OCI-M2 (cell line): Measurements from ENCODE around the gene SYNGR2.

Experiments used
- DNase-seq: peaks from one replicate; lab custom pipeline; 2025; ENCODE audit not compliant: unreplicated experiment; lab: John Stamatoyannopoulos, UW

The SYNGR2 gene

DNA sequence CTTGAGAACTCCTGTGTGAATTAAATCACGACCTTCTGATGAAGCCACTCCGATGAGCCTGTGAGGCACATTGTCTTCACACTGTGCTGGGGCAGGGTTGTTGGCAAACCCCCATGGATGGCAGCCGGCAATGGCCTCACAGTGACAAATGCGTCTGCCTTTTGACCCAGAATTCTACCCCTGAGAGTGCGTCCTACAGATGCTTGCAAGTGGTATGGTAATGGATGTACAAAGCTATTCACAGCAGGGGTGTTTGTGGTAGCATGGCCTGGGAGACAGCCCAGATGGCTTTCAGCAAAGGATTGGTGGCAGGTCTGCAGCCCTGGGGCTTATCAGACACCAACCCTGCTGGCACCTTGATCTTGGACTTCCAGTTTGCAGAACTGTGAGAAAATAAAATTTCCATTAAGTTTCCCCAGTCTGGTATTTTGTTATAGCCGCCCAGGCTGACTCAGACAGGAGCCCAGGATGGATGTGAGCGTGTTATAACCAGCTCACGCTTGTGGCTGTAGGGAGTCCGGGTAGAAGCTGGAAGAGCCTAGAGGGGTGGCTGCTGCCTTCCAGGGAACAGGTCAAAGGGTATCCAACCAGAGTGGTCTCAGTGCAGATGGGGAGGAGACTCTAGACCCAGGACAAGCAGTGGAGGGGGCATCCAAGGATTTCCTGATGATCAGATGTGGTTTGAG is 28.9 kb downstream of the SYNGR2 start:
- DNase-seq = no peak

DNA sequence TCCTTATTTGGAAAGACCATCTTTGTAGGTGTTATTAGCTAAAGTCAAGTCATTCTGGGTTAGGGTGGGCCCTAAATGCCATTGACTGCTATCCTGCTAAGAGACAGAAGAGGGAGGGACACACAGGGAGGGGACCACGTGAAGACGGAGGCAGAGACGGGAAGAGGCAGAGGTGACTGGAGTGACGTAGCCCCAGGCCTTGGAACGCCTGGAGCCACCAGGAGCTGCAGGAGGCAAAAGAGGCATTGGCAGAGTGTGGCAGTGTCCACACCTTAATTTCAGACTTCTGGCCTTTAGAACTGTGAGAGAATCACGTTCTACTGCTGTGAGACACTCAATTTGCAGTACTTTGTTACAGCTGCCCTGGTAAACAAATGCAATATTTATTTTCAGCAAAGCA is 32.1 kb downstream of the SYNGR2 start:
- DNase-seq = no peak

DNA sequence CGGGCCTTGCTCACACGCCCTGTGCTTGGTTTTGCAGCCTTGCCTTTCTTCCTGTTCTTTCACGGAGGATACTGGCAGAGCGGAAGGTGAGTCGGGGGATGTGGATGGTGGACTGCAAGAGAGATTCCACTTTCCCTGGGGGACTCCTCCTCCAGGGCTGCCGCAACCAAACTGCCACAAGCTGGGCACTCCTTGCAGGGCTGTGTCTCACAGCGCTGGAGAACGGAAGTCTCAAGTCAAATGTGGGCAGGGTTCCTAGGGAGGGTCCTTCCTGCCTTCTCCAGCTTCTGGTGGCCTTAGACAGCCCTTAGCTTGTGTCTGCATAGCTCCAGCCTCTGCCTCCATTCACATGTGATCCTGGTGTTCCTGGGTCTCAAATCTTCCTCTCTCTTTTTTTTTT is 34.3 kb downstream of the SYNGR2 start:
- no peak for DNase-seq

DNA sequence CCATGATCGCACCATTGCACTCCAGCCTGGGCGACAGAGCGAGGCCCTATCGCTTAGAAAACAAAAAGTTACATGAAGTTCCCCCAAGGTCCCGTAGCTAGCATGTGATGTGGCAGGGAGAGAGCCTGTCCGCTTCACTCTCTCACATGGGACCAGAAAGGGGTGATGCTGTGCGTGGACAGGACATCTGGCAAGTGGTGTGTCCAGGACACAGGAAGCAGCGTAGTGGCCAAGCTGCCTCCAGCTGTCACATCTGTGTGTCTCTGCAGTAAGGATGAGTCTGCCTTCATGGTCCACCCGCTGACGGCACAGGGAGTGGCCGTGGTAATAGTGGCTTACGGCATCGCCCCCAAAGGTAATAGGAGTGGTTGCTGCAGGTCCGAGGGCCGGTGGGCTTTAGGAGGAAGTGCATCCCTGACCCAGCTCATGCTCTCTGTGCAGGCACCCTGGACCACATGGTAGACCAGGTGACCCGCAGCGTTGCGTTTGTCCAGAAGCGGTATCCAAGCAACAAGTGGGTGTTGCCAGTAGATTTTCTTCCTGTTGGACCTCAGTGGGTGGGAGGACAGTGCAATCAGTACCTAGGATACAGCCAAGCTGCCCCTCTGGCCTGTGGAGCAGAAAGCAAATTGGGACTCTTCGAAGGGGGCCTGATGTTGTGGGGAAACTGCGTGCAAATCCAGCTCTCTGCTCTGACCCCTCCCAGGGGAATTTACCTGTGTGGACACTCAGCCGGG is 36.2 kb downstream of the SYNGR2 start:
- no peak for DNase-seq

DNA sequence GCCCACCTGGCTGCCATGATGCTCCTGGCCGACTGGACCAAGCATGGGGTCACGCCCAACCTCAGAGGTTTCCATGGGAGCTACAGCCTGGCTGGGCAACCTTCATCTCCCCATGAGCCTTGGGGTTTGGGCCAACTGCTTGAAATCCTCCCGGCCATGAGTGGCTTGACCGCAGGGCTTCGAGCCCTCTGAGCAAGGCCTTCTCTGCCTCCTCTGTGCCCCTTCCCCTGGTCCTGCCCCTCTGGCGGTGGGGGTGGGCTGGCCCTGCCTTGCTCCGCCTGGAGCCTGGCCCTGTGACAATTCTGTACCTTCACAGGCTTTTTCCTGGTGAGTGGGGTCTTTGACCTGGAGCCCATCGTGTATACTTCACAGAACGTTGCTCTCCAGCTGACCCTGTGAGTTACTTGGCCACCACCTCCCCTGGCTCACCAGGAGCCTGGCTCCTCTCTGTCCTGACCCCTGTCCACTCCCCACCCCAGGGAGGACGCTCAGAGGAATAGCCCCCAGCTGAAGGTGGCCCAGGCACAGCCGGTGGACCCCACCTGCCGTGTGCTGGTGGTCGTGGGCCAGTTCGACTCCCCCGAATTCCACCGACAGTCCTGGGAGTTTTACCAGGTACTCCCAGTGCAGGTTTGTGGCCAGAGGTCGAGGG is 36.9 kb downstream of the SYNGR2 start:
- no peak for DNase-seq

DNA sequence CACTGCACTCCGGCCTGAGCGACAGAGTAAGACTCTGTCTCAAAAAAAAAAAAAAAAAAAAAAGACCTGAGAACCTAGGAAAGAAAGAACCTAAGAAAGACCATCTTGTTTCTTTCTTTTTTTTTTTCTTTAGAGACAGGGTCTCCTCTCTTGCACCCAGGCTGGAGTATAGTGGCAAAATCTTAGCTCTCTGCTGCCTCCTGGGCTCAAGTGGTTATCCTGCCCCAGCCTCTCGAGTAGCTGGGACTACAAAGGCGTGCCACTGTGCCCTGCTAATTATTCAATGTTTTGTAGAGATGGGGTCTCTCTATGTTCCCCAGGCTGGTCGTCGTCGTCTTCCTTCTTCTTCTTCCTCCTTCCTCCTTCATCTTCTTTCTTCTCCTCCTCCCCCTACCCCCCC is 37.9 kb downstream of the SYNGR2 start:
- no peak for DNase-seq

DNA sequence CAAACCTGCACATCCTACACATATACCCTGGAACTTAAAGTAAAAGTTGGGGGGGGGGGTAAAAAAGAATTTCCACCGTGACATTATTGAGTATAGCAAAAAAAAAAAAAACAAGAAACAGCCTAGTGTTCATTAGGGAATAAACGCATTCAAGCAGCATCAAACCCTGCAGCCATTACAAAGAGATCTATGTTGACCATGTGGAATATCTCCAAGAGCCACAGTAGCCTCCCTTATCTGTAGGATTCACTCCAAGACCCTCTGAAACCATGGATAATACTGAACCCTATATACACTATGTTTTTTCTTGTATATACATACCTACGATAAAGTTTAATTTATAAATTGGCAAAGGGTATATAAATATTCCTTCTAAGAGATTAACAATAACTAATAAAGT is 40.1 kb downstream of the SYNGR2 start:
- DNase-seq = no peak

DNA sequence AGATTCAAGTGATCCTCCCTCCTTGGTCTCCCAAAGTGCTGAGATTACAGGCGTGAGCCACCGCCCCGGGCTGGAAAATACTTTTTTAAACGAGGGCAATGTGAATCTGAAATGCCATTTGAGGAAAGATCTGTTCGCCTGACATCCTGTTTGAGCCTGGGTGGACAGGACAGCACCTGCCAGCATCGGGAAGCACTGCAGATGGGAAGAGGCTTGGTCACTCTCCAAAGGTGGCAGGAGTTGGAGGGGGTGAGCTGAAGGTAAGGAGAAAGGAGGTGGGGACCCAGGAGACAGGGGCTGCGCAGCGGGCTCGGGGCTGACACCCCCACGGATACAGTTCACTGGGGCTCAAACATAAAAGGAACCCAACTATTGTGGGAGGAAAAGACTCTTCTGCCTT is 41.7 kb downstream of the SYNGR2 start:
- no peak for DNase-seq

DNA sequence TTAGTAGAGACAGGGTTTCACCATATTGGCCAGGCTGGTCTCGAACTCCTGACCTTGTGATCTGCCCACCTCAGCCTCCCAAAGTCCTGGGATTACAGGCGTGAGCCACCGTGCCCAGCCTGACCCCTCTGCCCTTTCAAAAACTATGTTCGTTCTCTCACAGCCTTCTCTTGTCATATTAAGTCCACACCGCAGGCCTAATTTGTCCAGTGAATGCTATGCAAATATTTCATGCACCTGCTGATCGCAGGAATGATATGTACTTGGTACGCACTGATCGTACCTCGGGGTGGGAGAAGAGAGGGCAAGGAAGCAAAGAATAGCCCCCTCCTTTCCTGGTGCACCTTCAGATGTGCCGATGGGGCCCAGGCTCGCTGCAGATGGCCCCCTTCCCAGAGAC is 42.7 kb downstream of the SYNGR2 start:
- no peak for DNase-seq

DNA sequence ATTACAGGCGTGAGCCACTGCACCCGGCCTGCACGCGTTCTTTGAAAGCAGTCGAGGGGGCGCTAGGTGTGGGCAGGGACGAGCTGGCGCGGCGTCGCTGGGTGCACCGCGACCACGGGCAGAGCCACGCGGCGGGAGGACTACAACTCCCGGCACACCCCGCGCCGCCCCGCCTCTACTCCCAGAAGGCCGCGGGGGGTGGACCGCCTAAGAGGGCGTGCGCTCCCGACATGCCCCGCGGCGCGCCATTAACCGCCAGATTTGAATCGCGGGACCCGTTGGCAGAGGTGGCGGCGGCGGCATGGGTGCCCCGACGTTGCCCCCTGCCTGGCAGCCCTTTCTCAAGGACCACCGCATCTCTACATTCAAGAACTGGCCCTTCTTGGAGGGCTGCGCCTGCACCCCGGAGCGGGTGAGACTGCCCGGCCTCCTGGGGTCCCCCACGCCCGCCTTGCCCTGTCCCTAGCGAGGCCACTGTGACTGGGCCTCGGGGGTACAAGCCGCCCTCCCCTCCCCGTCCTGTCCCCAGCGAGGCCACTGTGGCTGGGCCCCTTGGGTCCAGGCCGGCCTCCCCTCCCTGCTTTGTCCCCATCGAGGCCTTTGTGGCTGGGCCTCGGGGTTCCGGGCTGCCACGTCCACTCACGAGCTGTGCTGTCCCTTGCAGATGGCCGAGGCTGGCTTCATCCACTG is 45.8 kb downstream of the SYNGR2 start, which contains the start of gene BIRC5:
TSS of gene BIRC5 (plus strand) at position 238 of the 690 bp plus-strand sequence. CDS start at position 302, 64 bp downstream.
- DNase-seq = peak; percentile 30

DNA sequence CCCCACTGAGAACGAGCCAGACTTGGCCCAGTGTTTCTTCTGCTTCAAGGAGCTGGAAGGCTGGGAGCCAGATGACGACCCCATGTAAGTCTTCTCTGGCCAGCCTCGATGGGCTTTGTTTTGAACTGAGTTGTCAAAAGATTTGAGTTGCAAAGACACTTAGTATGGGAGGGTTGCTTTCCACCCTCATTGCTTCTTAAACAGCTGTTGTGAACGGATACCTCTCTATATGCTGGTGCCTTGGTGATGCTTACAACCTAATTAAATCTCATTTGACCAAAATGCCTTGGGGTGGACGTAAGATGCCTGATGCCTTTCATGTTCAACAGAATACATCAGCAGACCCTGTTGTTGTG is 46.3 kb downstream of the SYNGR2 start:
- DNase-seq = no peak

DNA sequence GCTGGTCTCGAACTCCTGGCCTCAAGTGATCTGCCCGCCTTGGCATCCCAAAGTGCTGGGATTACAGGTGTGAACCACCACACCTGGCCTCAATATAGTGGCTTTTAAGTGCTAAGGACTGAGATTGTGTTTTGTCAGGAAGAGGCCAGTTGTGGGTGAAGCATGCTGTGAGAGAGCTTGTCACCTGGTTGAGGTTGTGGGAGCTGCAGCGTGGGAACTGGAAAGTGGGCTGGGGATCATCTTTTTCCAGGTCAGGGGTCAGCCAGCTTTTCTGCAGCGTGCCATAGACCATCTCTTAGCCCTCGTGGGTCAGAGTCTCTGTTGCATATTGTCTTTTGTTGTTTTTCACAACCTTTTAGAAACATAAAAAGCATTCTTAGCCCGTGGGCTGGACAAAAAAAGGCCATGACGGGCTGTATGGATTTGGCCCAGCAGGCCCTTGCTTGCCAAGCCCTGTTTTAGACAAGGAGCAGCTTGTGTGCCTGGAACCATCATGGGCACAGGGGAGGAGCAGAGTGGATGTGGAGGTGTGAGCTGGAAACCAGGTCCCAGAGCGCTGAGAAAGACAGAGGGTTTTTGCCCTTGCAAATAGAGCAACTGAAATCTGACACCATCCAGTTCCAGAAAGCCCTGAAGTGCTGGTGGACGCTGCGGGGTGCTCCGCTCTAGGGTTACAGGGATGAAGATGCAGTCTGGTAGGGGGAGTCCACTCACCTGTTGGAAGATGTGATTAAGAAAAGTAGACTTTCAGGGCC is 51.2 kb downstream of the SYNGR2 start:
- DNase-seq = no peak
